GM19025 (cell line): ENCODE results near the gene FDX2.
A peak's percentile ranks its signal among the peaks of the same experiment; 100 is the strongest.

Experiments used
- ATAC-seq: cut with Tn5 transposase; IDR thresholded peaks from one replicate; pipeline ENCODE4 v1.9.1; 2021; ENCODE audit warnings: mild to moderate bottlenecking, low read depth, moderate library complexity; ENCODE audit not compliant: unreplicated experiment

Gene FDX2

GRCh38 chr19:10333758-10334587 lies 18.2 kb upstream of the FDX2 start:
- ATAC-seq: no peak

GRCh38 chr19:10332965-10333757 lies 17.3 kb upstream of the FDX2 start, which contains the start of gene RAVER1:
TSS of gene RAVER1 (minus strand) at chr19:10333529. CDS start at chr19:10333507, 22 bp downstream.
- peak; percentile 92 for ATAC-seq

- no peak for ATAC-seq
Observed at GRCh38 chr19:10332158-10332964, 16.5 kb upstream of the FDX2 start.

- no peak for ATAC-seq
Observed at GRCh38 chr19:10329555-10329954, 13.7 kb upstream of the FDX2 start.

GRCh38 chr19:10328558-10329429 lies 13.0 kb upstream of the FDX2 start:
- no peak for ATAC-seq

- no peak for ATAC-seq
Observed at GRCh38 chr19:10327793-10328192, 12.0 kb upstream of the FDX2 start.

GRCh38 chr19:10325732-10326131 lies 9.9 kb upstream of the FDX2 start:
- ATAC-seq: no peak

- no peak for ATAC-seq
Observed at GRCh38 chr19:10321874-10322835, 6.3 kb upstream of the FDX2 start.

GRCh38 chr19:10321417-10321797 lies 5.6 kb upstream of the FDX2 start:
- no peak for ATAC-seq

- ATAC-seq: no peak
Observed at GRCh38 chr19:10320602-10321416, 5.0 kb upstream of the FDX2 start.

GRCh38 chr19:10318807-10319682 lies 3.2 kb upstream of the FDX2 start:
- ATAC-seq: no peak

GRCh38 chr19:10317857-10318462 lies 2.1 kb upstream of the FDX2 start:
- no peak for ATAC-seq

- ATAC-seq: no peak
Observed at GRCh38 chr19:10317045-10317856, 1.4 kb upstream of the FDX2 start.

GRCh38 chr19:10316229-10317044 lies 622 bp upstream of the FDX2 start:
- no peak for ATAC-seq

GRCh38 chr19:10309423-10309822 lies 6.4 kb downstream of the FDX2 start, which contains the start of gene ZGLP1:
TSS of gene ZGLP1 (minus strand) at chr19:10309815.
- no peak for ATAC-seq
